CD4-positive, alpha-beta T cell (primary cell): Measurements from ENCODE around the gene PLPPR1. TPM values are rescaled to one million over a fixed set of nuclear protein-coding genes. Genes with fewer than 3 reads are reported as not detected.

Experiments
- ATAC-seq: fragments of 200-7000 bp; cut with Tn5 transposase; one replicate; pipeline ENCODE4 v1.10.0; 2022; ENCODE audit warnings: mild to moderate bottlenecking; ENCODE audit not compliant: poor library complexity
- CTCF ChIA-PET: fragments of 350-600 bp; sonication (Branson Sonifier 250); formaldehyde crosslinking; loops from one replicate; lab custom pipeline; 2021; ENCODE audit warnings: antibody characterized with exemption, inconsistent platforms; lab: Charles Lee
- POLR2A ChIA-PET: fragments of 350-600 bp; sonication (Branson Sonifier 250); formaldehyde crosslinking; loops from one replicate; lab custom pipeline; 2021; ENCODE audit warnings: antibody characterized with exemption, inconsistent platforms; lab: Charles Lee
- DNase-seq, 14 experiments: peaks; one replicate each; pipeline ENCODE4 v3.0.0-alpha.2; 2013 to 2020; ENCODE audit warnings: mixed read lengths in 2 of 14
- H3K27ac ChIP-seq, 2 donors: one replicate each; pipeline versions ENCODE4 v1.5.1 to v1.7.0; 2013; ENCODE audit warnings: low read length in 2 of 2, low read depth in 1 of 2, mild to moderate bottlenecking in 1 of 2
- H3K27me3 ChIP-seq, 2 experiments: 1 replicate in 1 of 2; 2 replicates in 1 of 2; pipeline versions ENCODE4 v1.6.1 to v1.7.0; 2013; ENCODE audit warnings: low read length in 2 of 2, control low read depth in 1 of 2, mild to moderate bottlenecking in 1 of 2, moderate library complexity in 1 of 2; ENCODE audit not compliant: insufficient read depth in 2 of 2, control insufficient read depth in 1 of 2
- H3K36me3 ChIP-seq: one replicate; pipeline ENCODE4 v1.6.1; 2013; ENCODE audit warnings: low read length, control low read depth; ENCODE audit not compliant: insufficient read depth
- H3K4me1 ChIP-seq: one replicate; pipeline ENCODE4 v1.6.1; 2013; ENCODE audit warnings: low read length, control low read depth; ENCODE audit not compliant: insufficient read depth
- H3K4me3 ChIP-seq: one replicate; pipeline ENCODE4 v1.5.1; 2013; ENCODE audit warnings: mild to moderate bottlenecking, low read length, moderate library complexity
- H3K9me3 ChIP-seq, 2 experiments: 1 replicate in 1 of 2; 2 replicates in 1 of 2; pipeline versions ENCODE4 v1.6.1 to v1.7.0; 2013; ENCODE audit warnings: low read length in 2 of 2, mild to moderate bottlenecking in 2 of 2, control low read depth in 1 of 2, moderate library complexity in 1 of 2; ENCODE audit not compliant: control insufficient read depth in 1 of 2, insufficient read depth in 1 of 2
- H3K27ac Mint-ChIP-seq: one replicate; pipeline ENCODE4 v1.8.0; 2020; ENCODE audit warnings: mixed read lengths
- H3K27me3 Mint-ChIP-seq: one replicate; pipeline ENCODE4 v1.8.0; 2021; ENCODE audit warnings: mixed read lengths
- H3K36me3 Mint-ChIP-seq: one replicate; pipeline ENCODE4 v1.8.0; 2021; ENCODE audit warnings: low read depth, mixed read lengths
- H3K4me1 Mint-ChIP-seq: one replicate; pipeline ENCODE4 v1.8.0; 2021; ENCODE audit warnings: low read depth, mixed read lengths
- H3K4me3 Mint-ChIP-seq: one replicate; pipeline ENCODE4 v1.8.0; 2020; ENCODE audit warnings: mild to moderate bottlenecking, mixed read lengths
- H3K9me3 Mint-ChIP-seq: one replicate; pipeline ENCODE4 v1.8.0; 2020; ENCODE audit warnings: mixed read lengths
- intact Hi-C, 2 experiments: fragments of 100-400 bp; cut with DNase I in 1 of 2; cut with micrococcal nuclease in 1 of 2; formaldehyde crosslinking; loops; one replicate each; pipeline versions ENCODE4 v1.15.1 to v1.9.0; 2023 to 2025; cut with DNase I, micrococcal nuclease
- total RNA-seq, 174 experiments: library from RNA in 2 of 174; stranded (reverse) in 2 of 174; gene quantifications; one replicate each; pipeline ENCODE4 v1.2.3 and lab custom pipeline; 2021 to 2026
- TF ChIP-seq, protein P1 (sequence below): fragments of 200-600 bp; IDR thresholded peaks from one replicate; pipeline ENCODE4 v1.8.0; 2022; ENCODE audit warnings: antibody characterized with exemption, mild to moderate bottlenecking

PLPPR1 gene
- total RNA-seq, 2 experiments from 2014 or later: not detected

- no peaks in the 10 kb centered on the region for H3K9me3 Mint-ChIP-seq
These were observed 129.8 kb downstream of the PLPPR1 start for GRCh38 chr9:101158361-101158760.

DNA sequence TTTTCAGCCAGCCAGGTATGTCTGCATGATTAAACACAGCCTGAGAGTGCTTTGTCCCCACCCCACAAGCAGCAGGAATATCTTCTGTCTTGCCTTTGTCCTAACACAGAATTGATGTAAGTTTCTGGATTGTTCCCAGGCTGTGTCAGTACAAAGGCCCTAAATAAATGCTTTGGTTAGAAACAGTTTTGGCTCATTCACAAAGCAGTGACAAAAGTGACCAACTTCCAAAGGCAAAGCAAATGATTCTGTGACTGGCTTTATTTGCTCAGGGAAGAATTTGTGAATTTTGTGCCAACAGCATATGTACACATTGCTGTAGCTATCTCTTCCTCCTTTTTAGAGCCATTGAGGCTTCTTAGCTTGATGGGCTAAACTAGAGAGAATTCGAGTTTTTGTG, 133.7 kb downstream of the PLPPR1 start:
- intact Hi-C loops: no loop called here
- no peak overlapping the region for H3K27ac Mint-ChIP-seq
- POLR2A ChIA-PET: interaction anchor here (0.7 kb wide), 1 partner anchor 9 kb away, joined by 3 read pairs; no protein-coding TSS in a partner anchor
- no peaks in the 10 kb centered on the region for H3K27me3 ChIP-seq
- H3K36me3 Mint-ChIP-seq: no peaks in the 10 kb centered on the region
- no peak for ATAC-seq
- DNase-seq: no peak
- H3K4me1 ChIP-seq: no peaks in the 10 kb centered on the region
- no peaks in the 10 kb centered on the region for H3K9me3 Mint-ChIP-seq
- H3K9me3 ChIP-seq: no peaks in the 10 kb centered on the region
- H3K4me1 Mint-ChIP-seq: no peaks in the 10 kb centered on the region
- H3K27me3 Mint-ChIP-seq: peaks cover 4% of the 10 kb centered on the region
- no peak overlapping the region for H3K4me3 Mint-ChIP-seq
- no peak overlapping the region for H3K4me3 ChIP-seq
- TF ChIP-seq, protein P1, sequence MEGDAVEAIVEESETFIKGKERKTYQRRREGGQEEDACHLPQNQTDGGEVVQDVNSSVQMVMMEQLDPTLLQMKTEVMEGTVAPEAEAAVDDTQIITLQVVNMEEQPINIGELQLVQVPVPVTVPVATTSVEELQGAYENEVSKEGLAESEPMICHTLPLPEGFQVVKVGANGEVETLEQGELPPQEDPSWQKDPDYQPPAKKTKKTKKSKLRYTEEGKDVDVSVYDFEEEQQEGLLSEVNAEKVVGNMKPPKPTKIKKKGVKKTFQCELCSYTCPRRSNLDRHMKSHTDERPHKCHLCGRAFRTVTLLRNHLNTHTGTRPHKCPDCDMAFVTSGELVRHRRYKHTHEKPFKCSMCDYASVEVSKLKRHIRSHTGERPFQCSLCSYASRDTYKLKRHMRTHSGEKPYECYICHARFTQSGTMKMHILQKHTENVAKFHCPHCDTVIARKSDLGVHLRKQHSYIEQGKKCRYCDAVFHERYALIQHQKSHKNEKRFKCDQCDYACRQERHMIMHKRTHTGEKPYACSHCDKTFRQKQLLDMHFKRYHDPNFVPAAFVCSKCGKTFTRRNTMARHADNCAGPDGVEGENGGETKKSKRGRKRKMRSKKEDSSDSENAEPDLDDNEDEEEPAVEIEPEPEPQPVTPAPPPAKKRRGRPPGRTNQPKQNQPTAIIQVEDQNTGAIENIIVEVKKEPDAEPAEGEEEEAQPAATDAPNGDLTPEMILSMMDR: no peak
- CTCF ChIA-PET: no interaction called here
- H3K27ac ChIP-seq: no peak overlapping the region
- H3K36me3 ChIP-seq: no peaks in the 10 kb centered on the region

More at GRCh38 chr9:101158361-101158760, 129.8 kb downstream of the PLPPR1 start:
- H3K36me3 Mint-ChIP-seq: no peaks in the 10 kb centered on the region
- no peaks in the 10 kb centered on the region for H3K36me3 ChIP-seq
- ChIA-PET CTCF (no interaction called here), POLR2A (no interaction called here)
- DNase-seq (no peak), ATAC-seq (no peak)
- H3K27me3 ChIP-seq: no peaks in the 10 kb centered on the region
- no peak overlapping the region for H3K27ac ChIP-seq
- H3K27ac Mint-ChIP-seq: no peak overlapping the region
- TF ChIP-seq, protein P1: no peak
- H3K4me1 Mint-ChIP-seq: no peaks in the 10 kb centered on the region
- no peaks in the 10 kb centered on the region for H3K4me1 ChIP-seq
- no peaks in the 10 kb centered on the region for H3K9me3 ChIP-seq
- H3K4me3 ChIP-seq: no peak overlapping the region
- H3K27me3 Mint-ChIP-seq: peaks cover under 1% of the 10 kb centered on the region
- no peak overlapping the region for H3K4me3 Mint-ChIP-seq
- intact Hi-C loops: no loop called here

DNA sequence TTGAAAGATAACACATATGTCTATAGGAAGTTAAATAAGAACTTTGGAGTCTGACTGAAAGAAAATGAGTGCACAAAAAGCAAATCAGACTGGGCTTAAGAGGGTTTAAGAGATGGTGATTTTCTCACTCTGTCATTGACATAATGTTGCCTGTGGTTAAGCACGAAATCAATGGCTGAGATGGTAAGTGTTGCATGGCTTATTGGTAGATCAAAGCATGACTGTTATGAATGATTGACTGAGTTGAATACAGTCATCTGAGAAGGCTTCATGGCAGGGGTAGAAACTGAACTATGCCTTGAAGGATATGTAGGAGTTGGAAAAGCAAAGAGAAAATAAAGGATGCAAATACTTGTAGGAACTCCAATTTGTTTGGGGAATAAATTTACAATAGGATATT, 136.6 kb downstream of the PLPPR1 start:
- H3K27ac Mint-ChIP-seq: no peak overlapping the region
- no peak overlapping the region for H3K4me3 ChIP-seq
- POLR2A ChIA-PET: no interaction called here

More for the DNA sequence above, 136.6 kb downstream of the PLPPR1 start:
- Histone ChIP-seq H3K27me3 (no peaks in the 10 kb centered on the region), H3K4me1 (no peaks in the 10 kb centered on the region), H3K9me3 (no peaks in the 10 kb centered on the region), H3K27ac (no peak overlapping the region), H3K36me3 (no peaks in the 10 kb centered on the region)
- H3K27me3 Mint-ChIP-seq: peaks cover 4% of the 10 kb centered on the region
- H3K4me3 Mint-ChIP-seq: no peak overlapping the region
- H3K4me1 Mint-ChIP-seq: no peaks in the 10 kb centered on the region
- DNase-seq (no peak), ATAC-seq (no peak)
- TF ChIP-seq, protein P1: no peak
- intact Hi-C loops: no loop called here
- no peaks in the 10 kb centered on the region for H3K9me3 Mint-ChIP-seq
- no peaks in the 10 kb centered on the region for H3K36me3 Mint-ChIP-seq
- CTCF ChIA-PET: no interaction called here
